Stimulated activated CD8-positive, alpha-beta memory T cell treated with anti-CD3 and anti-CD28 coated beads, Interleukin-12 subunit alpha, Interleukin-12 subunit beta, amount 100 ng/mL, for 24 hours (primary cell): ENCODE measurements around the gene H3-3A.

Experiments
- DNase-seq: peaks from one replicate; pipeline ENCODE4 v3.0.0-alpha.2; 2020; ENCODE audit errors: extremely low read depth

The H3-3A gene

GRCh38 chr1:226111098-226111882, 48.8 kb downstream of the H3-3A start:
- DNase-seq: no peak

GRCh38 chr1:226111883-226112261, 49.4 kb downstream of the H3-3A start:
- no peak for DNase-seq

GRCh38 chr1:226112626-226113025, 50.1 kb downstream of the H3-3A start:
- DNase-seq: no peak

GRCh38 chr1:226116673-226117072, 54.2 kb downstream of the H3-3A start:
- DNase-seq: no peak

GRCh38 chr1:226117330-226117729, 54.8 kb downstream of the H3-3A start:
- no peak for DNase-seq

GRCh38 chr1:226118357-226118756, 55.8 kb downstream of the H3-3A start:
- DNase-seq: no peak

- DNase-seq: no peak
These were observed 56.7 kb downstream of the H3-3A start for GRCh38 chr1:226119169-226119568.

GRCh38 chr1:226120398-226120797, 57.9 kb downstream of the H3-3A start:
- no peak for DNase-seq

- no peak for DNase-seq
These were observed 58.6 kb downstream of the H3-3A start for GRCh38 chr1:226121049-226121586.
